Femur (tissue), 1 donor: ENCODE data around the gene DHRS11.

Source experiments
- DNase-seq: peaks from one replicate; pipeline ENCODE4 v3.0.0-alpha.2; 2017

Gene DHRS11, protein sequence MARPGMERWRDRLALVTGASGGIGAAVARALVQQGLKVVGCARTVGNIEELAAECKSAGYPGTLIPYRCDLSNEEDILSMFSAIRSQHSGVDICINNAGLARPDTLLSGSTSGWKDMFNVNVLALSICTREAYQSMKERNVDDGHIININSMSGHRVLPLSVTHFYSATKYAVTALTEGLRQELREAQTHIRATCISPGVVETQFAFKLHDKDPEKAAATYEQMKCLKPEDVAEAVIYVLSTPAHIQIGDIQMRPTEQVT

DNA sequence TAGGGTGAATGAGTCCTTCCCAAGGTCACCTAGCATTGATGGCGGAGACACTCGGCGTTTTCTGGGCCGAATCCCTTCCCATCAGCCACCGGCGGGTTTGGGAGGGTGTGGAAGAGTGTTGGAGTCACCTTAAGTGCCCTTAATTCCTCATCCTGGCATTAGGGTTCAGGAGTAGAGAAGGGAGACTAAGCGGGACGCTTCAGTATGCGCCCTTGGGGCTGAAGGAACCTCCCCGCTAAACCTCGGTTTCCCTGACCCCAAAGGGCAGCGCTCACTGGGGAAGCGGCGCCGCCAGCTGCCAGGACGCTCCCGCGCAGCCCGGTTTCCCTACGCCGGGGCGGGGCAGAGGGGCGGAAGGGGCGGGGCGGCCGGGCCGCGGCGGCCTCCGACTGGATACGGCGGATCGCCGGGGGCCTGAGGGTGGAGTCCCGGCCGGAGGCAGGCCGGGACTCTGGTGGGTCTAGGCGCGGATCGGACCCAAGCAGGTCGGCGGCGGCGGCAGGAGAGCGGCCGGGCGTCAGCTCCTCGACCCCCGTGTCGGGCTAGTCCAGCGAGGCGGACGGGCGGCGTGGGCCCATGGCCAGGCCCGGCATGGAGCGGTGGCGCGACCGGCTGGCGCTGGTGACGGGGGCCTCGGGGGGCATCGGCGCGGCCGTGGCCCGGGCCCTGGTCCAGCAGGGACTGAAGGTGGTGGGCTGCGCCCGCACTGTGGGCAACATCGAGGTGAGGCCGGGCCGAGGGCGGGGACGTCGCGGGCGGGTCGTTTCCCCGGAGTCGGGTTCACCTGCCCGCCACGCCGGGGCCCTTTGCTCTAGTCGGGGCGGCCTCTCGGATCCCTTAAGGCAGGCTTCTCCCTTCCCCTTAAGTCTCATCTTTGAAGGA is at the start of gene DHRS11:
TSS of gene DHRS11 (plus strand) at position 446 of the 882 bp plus-strand sequence. CDS start at position 577, 131 bp downstream.
- peak; percentile 87 for DNase-seq

DNA sequence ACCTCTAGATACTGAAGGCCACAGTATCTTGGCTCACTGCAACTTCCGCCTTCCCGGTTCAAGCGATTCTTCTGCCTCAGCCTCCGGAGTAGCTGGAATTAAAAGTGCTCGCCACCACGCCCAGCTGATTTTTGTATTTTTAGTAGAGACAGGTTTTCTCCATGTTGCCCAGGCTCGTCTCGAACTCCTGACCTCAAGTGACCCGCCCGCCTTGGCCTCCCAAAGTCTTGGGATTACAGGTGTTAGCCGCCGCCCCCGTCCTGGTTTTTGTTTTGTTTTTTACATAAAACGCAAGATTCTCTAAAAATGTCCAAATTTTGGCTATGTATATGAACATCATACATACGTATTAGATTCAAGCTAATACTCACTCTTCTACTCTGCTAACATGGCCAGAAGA is 48.9 kb upstream of the DHRS11 start:
- no peak for DNase-seq

DNA sequence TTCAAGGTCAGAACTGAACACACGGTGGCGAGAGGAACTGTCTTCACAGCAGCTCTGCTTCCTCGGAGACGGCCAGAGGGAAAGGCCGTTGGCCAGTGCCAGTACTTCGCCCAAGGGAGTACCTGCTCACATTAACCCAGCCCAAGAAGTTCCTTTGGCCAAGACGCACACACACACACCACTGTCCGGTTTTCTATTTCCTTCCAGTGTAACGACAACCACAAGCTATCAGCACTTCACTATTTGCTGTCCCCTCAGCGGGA is 47.7 kb upstream of the DHRS11 start:
- DNase-seq: peak; percentile 67

DNA sequence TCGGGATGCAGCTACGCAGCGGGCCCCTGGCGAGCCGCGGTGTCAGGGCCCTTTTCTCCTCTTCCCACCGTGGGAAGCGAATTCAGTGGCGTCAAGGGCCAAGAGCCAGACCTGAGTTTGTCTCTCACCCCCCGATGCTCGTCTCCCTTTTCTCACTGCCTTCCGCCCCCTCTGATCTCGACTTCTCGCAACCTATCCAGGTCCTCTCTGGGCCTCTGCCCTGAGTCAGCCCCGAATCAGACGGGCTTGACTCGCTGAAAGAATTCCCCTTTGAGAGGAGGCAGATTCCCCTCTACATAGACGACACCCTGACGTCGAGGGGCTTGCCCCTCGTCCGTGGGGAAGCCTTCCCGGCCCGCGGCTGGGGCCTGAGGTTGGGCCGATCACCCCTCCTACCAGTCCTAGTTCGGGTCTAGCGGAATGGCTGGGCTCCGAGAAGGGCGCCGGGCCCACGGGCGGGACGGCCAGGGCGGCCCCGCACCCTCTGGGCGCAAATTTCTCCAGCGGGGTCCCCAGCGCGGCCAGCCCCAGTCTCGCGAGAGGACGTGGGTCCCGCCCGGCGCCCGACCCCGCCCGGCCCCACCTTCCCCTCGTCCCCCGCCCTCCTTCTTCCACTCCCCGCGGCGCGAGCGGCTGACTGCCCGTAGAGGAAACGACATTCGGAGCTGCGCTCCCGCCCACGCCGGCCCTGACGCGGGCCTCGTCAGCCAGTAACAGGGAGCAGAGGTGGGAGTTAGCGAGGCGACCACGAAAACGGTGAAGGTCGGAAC is 47.2 kb upstream of the DHRS11 start, which contains the start of gene GGNBP2:
TSS of gene GGNBP2 (plus strand) at position 613 of the 770 bp plus-strand sequence. CDS start 806 bp downstream, outside the sequence.
- peak; percentile 95 for DNase-seq

DNA sequence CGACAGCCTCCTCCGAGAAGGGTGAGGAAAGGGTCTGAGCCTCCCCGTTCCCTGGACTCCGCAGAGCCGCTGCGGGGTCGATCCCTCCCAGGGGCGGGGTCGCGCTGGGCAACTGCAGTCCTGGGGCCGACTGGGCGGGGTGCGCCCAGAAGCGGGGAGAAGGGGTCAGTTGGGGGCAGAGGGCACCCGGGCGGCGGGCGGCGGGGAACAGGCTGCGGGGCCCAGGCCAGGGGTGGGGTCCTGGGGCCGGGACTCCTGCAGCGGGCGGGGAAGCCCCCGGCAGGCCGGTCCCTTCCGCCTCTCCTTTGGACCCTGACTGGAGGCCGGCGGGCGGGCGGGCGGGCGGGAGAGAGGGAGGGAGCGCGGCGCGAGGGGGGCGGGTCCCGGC is 46.6 kb upstream of the DHRS11 start:
- DNase-seq: no peak

DNA sequence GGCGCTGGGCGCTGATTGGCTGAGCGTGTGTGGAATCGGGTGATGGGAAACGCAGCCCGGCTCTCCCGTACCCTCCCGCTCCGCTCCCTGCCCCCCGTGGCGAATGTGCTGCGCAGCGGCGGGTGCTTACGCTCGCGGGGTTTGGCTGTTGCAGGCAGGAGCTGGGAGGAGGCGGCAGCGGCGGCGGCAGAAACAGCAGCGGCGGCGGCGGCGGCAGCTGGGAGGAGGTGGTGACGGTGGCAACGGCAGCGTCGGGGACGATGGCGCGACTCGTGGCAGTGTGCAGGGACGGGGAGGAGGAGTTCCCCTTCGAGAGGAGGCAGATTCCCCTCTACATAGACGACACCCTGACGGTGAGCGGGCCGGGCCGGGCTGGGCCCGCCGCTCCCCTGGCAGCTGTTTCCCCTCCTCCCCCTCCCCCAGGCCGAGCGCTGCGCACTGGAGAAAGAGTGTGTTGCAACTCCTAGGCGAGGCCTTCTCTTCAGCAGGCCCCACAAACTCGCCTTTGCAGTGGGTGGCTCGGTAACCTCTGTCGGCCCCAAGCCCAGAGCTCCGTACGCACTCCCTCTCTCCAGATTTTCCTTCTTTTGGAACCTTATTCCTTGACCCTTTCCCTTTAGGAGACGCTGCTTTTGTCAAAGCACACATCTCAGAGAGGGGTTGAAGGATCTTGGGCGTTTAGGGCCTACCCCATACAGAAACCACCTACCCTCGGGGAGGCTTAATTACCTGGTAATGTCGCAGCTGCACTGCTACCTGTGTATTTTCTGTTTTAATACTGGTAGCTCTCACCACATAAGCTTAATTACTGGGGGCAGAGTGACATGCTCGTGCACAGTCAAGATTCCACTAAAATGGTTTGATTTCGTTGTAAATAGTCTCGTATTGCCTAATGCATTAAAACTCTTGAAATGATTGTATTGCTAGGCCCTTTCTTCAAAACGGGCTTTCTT is 45.9 kb upstream of the DHRS11 start:
- peak; percentile 98 for DNase-seq

DNA sequence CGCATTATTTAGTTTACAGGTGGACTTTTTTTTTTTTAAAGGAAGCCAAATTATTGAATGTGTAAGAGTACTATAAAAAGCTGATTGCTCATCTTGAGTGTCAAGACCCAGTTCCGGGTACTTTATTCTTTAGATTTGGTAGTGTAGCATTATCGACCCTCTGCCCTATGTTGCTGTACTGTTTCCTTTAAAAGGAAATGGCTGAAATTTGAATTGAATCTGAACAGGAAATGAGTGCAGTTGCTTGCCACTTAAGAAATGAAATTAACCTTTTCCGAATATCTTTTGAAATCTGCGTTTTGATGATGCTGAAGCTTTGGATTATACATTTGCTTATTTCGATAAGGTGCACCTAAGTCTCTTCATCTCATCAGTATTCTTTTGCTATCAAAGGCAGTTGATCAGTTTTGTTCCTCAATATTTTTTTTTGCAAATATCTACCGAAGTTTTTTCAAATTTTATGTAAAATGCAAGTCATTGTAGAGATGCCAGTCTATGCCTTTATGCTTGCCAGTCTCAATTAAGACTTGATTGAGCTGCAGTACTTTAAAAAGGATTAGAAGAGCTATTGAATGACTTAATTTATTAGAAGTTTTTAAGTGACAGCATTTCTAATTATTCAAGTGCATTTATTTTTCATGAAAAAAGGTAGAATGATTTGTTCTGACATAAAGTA is 45.1 kb upstream of the DHRS11 start:
- no peak for DNase-seq

DNA sequence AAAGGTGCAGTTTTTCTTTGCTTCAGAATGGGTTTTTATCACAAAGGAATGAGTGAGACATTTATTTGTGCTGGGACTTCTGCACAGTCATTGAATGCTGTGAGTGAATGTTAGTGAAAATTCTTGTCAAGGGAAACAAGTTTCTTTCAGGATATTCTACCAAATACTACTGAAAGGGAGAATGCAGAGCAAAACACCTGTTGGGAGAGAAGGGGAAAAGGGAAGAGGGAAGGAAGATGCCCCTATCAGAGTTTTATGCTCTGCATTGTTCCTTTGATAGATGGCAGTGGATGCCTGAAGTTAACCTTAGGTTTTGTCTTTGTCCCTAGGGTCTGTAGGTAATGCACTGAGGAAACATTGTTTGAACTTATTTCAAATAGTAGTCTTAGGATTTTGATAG is 43.9 kb upstream of the DHRS11 start:
- DNase-seq: no peak

DNA sequence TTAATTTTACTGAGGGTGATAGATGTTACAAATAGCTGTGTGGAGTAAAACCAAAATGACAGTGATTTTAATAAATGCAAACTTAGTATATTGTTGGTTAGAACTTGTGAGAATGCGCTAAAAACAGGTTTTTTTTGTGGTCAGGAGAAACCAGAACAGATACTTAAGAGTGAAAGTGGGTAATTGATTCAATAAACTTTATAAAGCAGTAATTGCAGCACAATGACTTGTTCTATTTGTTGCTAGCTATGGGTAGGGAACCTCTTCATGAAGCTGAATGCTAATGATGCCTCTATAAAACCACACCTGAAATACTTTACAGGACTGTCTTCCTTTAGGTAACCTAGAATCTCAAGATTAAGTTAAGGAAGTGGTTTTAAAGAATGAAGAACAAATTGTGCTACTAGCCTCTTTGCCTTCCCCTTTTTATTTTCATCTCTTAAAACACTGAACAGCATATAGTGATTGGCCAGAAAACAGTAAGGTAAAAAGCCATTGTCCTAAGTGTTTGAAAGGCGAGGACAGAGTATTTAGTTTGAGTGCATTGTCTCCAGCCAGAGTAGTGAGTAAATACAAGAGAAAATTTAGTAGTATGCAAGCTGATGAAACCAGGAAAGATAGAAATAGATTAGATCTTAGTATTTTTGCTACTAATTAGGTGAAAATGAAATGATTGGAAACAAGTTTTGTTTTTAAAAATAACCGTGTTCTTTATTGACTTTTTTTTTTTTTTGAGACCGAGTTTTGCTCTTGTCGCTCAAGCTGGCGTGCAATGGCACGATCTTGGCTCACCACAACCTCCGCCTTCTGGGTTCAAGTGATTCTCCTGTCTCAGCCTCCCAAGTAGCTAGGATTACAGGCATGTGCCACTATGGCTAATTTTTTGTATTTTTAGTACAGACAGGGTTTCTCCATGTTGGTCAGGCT is 40.9 kb upstream of the DHRS11 start:
- no peak for DNase-seq

DNA sequence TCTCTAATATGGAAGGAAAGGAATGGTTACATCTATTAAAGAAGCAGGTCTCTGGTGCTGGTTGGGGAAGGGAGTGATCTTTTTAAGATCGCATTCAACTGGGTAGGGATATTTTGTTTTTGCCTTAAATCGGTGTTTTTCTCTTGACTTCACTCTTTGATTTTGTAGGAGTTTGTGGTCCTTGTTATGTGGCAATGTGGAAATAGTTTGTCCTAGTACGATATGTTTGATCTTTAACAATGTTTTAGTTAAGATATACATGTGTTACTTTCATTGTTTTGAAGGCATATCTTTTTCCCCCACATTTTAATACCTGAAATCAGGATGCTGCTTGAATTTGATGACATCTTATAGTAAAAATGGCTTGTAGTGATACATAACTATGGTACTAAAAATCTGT is 38.2 kb upstream of the DHRS11 start:
- DNase-seq: no peak

DNA sequence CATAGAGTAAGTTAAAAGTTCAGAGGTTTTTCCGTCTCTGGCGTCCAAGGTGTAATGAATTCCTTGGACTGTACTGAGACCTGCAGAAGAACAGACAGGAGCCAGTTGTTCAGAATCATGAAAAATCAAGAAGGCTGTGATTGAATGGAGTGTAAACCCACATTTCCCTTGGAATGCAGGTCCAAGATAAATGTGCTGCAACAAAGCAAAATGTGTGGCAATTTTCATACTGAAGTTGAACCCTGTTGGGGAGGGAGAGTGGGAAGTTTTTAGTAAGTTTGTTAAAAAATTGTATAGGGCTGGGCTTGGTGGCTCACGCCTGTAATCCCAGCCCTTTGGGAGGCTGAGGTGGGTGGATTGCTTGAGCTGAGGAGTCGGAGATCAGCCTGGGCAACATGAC is 25.6 kb upstream of the DHRS11 start:
- no peak for DNase-seq

DNA sequence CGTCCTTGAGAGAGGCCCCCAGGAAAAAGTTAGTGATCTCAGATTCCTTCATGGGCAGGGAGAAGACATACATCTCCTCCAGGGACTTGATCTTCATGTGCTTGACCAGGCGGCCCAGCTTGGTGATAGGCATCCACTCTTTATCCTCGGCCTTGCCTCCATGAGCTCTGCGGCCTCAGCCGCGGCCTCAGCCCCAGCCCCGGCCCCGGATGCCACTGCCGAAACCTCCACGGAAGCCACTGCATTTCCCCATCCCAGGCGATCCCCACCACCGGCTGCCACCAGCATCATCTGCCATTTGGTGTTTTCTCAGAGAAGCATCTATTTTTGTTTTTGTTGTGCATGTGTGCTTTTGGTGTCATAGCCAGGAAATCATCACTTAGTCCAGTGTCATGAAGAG is 16.7 kb upstream of the DHRS11 start:
- no peak for DNase-seq

DNA sequence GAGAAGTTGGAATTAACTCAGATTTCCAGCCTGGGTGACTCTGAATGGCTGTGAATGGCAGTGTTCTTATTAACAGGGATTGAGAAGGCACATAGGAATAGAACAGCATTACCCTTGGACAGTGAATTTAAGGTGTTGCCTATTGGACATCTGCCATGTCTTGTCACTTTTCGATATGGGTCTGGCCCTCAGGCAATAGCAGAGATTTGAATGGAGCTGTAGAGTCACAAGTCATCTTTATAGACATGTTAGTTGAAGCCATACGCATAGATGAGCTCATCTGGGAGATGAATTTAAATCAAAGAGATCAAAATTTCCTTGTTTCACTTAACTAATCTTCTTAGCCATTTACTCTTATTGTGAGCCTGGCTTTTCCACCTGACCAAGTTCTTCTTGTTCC is 14.9 kb upstream of the DHRS11 start:
- no peak for DNase-seq

DNA sequence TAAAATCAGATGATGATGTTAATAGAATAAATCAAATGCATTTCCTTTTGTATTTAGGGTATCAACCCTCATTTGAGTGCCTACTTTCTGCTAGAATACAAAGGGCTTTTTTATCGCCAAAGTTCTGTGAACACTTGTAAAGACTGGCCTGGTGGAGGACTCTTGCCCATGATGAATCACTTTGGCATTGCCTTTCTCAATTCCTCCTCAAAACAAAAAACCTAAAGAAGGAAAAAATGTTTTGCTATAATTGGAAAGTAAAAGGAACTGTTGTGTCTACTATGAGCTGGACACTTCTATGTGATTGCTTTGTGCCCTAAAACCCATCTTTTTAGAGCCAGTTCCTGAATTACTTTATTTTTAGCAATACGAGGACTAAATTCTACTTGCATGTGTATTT is 13.0 kb upstream of the DHRS11 start:
- no peak for DNase-seq

DNA sequence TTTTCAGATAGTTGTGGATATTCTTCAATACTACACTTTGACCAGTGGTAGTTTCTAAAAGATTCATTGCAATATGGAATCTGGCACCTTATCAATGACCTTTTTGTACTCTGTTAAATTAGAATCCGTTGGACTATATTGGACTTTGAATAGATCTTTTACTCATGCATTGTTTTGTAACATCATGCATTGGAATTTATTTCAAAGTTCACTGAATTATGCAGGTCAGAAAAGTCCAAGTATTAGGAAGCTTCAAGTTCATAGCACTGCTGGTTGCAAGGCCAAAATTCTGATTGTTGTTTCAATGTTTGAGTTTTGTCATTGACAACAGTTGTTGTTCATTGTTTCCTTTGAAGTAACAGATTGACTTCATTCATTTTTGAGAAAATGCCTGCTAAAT is 7.9 kb upstream of the DHRS11 start:
- no peak for DNase-seq

DNA sequence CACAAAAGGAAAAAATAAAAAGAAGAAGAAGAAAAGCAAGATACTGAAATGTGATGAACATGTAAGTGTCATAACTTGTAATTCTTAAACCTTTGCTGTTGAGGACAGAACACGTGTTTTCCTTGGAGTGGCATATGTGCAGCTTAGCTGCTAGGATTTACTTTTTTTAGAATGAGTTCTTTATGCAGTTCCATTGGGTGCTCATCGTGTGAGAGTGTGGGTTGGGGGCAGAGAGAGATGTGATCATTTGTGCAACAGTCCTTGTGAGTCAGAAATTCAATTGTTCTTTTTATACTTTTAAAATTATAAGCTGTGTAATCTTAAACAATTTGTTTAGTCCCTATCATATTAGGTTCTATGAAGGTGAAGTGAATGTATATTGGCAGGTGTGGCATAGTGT is 5.5 kb upstream of the DHRS11 start:
- DNase-seq: no peak

DNA sequence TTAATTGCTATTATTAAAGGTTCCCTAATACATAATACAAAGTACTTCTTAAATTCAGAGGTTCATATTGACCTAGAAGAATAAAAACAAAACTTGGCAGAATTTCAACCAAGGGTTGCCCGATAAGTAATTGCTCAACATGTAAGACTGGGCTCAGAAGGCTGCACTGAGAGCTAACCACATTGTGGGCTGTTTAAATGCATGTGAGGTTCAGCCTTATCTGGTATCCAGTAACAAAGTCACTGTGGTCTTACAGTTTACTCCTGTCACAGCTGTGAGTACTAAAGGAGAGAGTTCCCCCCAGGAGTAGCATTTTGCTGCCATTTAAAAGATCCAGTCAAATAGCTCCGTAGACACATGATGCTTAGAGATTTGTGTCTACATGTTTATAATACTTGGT is 1.6 kb upstream of the DHRS11 start:
- DNase-seq: no peak

DNA sequence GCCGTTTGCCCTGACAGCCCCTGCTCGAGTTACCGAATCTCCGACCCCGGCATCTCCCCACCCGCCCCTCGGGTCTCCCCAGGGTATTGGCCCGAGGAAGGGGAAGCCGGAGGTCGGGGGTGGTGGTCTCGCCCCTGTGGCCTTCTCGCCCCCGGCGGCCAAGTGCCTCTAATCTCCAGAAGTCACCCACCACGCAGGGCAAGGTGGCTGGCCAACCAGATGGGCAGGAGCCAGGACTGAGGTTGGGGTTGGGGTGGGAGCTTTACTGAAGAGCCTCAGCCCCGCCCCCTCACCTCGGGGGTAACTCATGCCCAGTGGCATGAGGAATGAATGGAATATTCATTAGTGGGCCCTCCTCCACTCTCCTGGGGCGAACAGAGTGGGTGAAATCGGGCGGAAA is 637 bp downstream of the DHRS11 start:
- DNase-seq: no peak

DNA sequence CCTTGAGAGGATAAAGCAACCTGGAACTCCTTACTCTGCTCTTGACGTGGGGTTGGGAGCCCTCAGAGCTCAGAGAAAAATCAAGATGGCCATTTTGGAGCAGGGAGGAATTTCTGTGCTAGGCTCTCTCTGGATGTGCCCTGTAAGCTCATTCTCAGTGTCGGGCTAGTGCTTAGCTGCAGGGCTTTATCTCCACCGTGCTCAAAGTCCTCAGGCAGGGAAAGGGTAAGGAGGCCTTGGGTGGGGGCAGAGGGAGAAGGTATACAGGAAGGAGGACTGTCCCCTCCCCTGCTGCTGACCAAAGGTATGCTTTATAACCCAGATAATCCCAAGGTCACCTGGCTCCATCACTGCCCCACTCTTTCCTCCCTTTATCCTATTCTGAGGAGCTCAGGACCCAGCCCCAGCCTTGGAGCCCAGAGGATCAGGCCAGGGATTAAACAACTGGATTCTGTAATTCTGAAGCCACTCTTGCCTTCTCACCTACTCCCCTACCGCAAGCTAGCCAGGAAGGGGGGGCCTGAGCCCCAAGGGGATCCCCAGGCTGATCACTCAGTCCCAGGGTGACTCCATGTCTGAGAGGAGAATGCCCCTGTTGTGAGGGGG is 1.1 kb downstream of the DHRS11 start:
- no peak for DNase-seq

DNA sequence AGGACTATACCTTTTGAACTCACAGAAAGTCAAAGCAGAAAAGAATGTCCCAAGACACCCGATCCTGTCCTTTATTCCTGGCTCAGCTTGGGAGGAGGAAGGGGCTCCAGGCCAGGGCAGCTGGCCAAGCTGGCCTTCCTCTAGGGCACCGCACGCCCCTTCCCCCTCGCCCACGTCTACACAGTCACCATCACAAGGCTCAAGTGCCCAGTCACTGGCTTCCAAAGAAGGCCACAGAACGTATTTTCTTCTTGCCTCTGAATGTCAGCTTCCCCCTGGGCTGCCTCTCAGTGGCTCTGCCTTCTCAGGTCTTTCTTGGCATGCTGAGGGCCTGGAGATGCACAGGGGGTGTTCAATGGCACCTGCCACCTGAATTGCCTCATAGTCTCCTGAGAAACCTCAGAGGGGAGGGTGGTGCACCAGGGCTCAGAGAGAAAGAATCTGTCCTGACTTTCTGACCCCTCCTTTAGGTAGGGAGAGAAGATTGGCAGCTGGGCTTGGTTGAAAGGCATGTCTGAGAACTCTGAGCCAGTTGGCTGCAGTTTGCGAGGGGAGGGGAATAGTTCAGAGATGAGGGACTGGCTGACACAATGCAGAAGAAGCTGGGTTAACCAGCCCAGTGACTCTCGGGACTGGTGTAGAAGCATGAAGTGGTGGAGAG is 2.1 kb downstream of the DHRS11 start:
- no peak for DNase-seq
